Activated CD8-positive, alpha-beta memory T cell treated with anti-CD3 and anti-CD28 coated beads, Interleukin-2, amount 50 U/mL, for 24 hours (primary cell): ENCODE data around the gene RHAG.
"Not testable (repeated sequence)": the region's sequence is repeated elsewhere in the genome, so short reads cannot be mapped to it uniquely, and the experiment has no call there.

Experiments
- DNase-seq: peaks from one replicate; pipeline ENCODE4 v3.0.0-alpha.2; 2020; ENCODE audit errors: extremely low read depth

The RHAG gene

GRCh38 chr6:49636713-49637349 lies at the start of gene RHAG:
RHAG (minus strand) TSS chr6:49636839; CDS start chr6:49636812, 27 bp downstream.
- DNase-seq = no peak

DNA sequence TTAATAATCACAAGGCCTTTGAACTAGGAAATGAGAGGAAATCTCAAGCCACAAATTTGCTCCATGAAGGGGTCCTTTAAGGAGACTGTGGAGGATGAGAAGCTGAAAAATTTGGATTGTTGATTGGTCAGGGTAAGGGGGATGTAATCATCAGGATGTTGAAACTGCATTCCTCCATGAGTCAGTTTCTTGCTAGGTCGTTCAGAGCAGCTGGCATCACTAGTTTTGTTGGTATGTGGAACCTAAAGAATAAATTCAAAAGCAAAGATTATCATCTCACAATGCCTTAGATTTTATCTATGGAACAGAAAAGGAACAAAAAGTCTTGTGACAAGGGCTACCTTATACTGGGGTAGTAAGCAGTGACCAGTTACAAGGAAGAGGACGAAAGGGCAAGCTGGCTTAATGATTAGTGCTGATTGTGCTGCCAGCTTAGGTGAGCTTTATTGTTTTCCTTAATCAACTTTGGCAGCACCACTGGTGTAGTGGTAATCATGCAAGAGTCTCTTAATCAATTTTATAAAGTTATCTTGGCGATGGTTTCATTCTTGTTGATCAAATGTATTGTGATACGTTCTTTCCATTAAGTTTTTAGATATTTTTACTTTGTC lies 40.1 kb upstream of the RHAG start:
- DNase-seq = no peak

GRCh38 chr6:49675816-49676215 lies 39.2 kb upstream of the RHAG start:
- DNase-seq = no peak

- no peak for DNase-seq
Observed at GRCh38 chr6:49668083-49668511, 31.5 kb upstream of the RHAG start.

- no peak for DNase-seq
Observed at GRCh38 chr6:49666930-49667757, 30.5 kb upstream of the RHAG start.

GRCh38 chr6:49666480-49666879 lies 29.8 kb upstream of the RHAG start:
- no peak for DNase-seq

- no peak for DNase-seq
Observed at GRCh38 chr6:49664817-49665216, 28.2 kb upstream of the RHAG start.

DNA sequence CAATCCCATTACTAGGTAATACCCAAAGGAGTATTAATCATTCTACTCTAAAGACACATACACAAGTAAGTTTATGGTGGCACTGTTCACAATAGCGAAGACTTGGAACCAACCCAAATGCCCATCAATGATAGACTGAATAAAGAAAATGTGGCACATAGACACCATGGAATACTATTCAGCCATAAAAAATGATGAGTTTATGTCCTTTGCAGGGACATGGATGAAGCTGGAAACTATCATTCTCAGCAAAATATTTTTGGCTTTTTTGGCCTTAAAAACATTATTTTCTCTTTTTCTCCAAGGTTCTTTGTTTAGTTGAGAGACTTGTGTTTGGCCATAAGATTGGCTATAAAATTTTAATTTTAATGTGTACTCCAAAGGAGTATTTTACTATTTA lies 27.4 kb upstream of the RHAG start:
- DNase-seq = not testable (repeated sequence)

DNA sequence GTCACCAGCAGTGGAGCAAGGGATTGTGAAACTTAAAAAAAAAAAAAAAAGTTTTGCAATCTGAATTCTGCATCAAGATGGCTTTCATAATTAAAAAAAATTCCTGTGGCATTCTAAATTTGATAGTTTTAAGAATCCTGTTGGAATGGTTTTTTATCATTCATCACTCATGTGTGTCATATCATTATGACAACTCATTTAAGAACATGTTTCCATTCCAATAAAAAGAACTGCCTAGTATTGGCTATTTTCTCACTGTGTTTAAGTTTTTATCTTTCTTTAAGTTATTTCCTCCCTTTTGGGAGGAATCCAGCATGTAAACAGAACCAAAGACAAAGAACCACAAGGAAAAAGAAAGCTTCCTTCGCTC lies 26.2 kb upstream of the RHAG start:
- DNase-seq = no peak

DNA sequence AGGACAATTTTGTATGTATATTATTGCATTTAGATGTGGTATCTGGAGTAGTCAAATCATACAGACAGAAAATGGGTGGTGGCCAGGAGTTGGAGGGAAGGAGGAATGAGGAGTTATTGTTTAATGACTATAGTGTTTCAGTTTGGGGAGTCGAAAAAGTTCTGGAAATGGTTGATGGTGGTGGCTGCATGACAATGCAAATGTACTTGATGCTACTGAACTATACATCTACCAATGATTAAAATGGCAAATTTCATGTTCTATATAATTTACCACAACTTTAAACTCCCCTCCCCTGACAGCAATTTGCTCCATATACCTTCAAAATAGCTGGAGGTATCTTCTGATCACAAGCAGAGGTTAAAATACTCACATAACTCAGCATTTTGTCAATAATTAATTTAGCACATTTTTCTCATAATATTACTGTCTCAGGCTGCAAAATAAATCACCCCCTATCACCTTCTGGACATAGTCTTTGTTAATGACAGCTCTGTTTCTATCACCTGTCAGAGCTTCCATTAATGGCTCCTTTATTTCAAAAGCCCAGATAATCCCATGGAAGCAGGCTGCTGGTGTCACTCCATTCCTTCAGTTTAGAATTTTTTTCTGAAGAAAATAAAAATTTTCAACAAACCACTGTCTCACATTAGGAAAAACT lies 25.7 kb upstream of the RHAG start:
- no peak for DNase-seq

DNA sequence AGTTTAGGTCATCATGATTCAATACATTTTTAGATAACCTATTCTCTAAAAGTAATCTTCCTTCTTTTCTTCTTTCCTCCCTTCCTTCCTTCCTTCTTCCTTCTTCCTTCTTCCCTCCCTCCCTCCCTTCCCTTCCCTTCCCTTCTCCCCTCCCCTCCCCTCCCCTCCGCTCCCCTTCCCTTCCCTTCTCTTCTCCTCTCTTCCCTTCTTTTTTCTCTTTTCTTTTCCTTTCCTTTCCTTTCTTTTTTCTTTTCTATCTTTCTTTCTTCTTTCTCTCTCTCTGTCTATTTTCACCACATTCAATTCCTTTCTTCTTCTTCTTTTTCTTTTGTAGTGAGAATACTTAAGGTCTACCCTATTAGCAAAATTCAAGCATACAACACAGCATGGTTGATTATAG lies 17.3 kb upstream of the RHAG start:
- no peak for DNase-seq

DNA sequence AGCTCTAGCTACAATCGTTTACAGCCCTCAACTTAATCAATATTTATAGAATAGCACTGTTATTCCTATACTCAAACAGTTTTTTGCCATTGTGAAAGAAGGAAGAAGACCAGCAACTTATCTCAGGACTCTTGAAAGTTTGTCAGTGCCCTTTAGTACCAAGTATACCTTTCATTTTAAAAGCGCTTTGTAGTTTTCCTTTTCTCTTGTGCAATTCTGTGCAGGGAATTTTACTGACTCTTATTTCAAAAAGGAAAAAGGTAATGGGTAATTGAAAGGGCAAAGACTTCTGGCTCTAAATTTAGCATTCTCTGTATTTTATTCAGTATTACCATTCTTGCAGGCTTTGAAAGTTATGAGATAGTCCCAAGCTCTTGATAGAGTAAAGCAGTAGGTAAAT lies 16.8 kb upstream of the RHAG start:
- no peak for DNase-seq

DNA sequence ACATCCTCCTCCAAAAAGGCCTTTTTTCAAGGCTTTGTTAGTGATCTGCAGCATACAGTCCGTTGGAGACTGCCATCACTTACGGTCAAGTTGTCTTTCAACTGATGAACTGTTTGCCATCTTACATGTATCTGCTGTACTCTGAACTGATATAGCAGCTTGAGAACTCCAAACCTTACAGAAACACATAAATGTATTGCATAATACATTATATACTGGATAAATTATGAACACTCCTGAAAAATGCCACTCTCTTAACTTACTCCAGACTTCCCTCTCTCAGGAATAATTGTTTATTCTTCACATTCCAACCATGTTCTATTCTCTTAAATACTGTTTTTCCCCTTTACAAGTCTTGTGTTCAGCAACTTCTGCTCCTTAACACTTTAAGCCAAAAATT lies 14.6 kb upstream of the RHAG start:
- DNase-seq = no peak

DNA sequence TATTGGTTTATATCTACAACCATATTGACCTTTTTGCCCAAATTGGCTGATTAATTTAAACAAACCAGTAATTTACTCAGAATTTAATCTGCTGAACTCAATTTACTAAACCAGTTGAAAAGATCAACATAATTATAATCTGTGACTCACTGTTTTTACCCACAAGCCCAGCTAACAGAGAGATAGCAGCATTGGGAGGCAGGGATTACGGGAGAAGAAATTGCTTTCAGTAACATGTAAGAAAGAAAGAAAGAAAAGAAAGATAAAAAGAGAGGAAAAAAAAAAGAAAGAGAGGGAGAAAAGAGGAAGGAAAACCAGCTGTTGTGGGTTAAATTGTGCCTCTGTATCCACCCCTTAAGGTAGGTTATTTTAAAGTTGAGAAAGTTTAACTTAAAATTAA lies 13.3 kb upstream of the RHAG start:
- DNase-seq = no peak

DNA sequence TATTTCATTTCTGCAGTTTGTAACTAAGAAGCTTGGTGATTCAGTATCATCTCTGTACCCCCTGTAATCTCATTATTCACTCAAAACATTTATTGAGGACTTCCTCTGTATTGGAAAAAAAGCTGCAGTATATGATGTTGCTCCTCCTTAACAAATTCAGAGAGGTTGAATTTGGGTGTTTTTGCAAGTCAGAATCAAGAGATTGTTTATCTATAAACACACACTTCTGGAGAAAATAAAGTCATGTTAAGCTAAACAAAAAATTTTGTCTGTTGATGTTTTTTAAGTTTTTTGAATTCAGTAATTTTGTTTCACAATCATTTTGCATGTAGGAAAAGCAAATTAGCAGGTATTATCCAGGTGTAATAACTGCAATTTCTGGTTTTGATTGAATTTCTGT lies 11.4 kb upstream of the RHAG start:
- no peak for DNase-seq

- DNase-seq = no peak
Observed at GRCh38 chr6:49647476-49647875, 10.8 kb upstream of the RHAG start.

- no peak for DNase-seq
Observed at GRCh38 chr6:49646942-49647341, 10.3 kb upstream of the RHAG start.

DNA sequence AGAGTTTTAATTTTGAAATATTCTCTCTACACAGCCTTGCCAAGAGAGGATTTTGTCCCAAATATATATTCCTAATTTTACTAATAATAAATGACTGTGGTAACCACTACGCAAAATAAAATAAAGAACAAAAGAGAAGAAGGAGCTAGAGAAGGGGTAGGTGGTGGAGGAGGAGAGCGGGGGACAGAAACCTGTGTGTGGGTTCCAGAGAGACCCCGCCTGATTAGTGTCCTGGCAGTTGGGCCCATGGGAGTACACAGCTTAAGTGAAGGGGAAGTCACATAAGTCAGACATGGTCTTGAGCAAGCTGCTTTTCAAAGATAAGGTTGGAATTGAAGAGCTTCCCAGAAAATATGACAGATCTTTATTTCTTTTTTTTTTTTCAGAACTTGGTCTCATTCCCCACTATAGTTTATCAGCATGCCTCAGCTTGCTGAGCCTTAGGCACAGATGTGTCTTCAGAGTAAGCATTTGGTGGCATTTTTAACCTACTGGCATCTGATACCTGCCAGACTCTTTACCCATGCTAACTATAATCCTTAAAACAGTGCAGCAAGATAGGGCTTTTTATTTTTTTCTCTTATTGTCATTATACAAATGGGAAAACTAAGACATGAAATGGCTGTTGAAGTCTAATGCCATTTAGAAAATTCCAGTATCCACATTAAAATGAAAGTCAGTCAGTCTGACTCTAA lies 9.6 kb upstream of the RHAG start:
- DNase-seq = no peak

GRCh38 chr6:49645139-49645538 lies 8.5 kb upstream of the RHAG start:
- no peak for DNase-seq

DNA sequence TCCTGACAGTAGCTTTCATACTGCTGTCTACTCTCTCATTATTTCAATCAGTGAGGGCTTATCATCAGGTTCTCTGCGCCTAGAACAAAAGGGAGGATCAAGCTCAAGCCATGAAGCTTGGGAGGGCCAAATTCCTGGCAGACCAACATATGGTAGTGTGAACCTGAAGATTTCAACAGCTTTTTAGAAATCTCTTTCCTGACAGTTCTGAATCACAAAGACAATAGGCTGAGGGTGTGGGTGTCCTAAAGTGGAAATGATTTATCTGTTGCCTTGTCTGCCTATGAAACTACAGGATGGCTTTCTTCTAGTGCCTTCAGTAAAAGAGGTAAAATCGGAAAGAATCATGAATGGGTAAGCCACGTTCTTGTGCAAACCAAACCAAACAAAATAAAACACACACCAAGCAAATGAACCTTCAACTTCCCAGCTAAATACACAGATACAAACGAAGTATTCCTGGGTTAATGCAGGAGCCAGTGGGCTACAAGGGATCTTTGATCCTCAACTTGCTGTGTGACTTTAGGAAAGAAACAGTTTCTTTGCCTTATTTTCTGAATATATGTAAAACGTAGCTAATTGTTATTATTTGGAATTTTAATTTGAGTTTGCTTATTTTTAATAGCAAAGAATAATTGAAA lies 2.7 kb upstream of the RHAG start:
- no peak for DNase-seq

DNA sequence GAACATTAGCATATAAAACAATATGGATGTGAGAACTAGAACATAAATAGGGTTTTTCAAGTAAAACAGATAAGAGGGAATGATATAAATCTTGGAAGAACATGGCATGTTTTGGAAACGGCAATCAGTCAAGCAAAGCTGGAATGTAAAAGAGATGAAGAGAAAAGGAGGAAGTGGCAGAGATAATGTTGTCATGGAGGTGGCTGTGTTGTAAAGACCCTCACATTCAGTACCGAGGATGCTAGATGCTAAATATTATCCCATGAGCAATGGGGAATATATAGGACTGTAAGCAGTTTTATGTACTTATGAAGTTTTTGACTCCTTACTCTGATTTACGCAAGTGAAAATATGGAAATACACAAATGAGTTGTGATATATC lies 702 bp upstream of the RHAG start:
- no peak for DNase-seq
